G401 (cell line): Measurements from ENCODE around the gene JDP2. TPM values are rescaled to one million over a fixed set of nuclear protein-coding genes. Genes with fewer than 3 reads are reported as not detected.
A peak's percentile ranks its signal among the peaks of the same experiment; 100 is the strongest.
"Not testable (repeated sequence)": the region's sequence is repeated elsewhere in the genome, so short reads cannot be mapped to it uniquely, and the experiment has no call there.

Source experiments
- DNase-seq: peaks from one replicate; pipeline ENCODE4 v3.0.0-alpha.2; 2015; ENCODE audit warnings: low spot score
- in situ Hi-C: cut with HindIII; loops from 2 replicates; pipeline ENCODE4 v1.10.0; 2016; ENCODE audit warnings: low sequenced_read_pairs, mixed read lengths
- total RNA-seq: library from RNA; depleted of rRNA; stranded (reverse); fragments of >200 nt; shearing (Covaris generic); gene quantifications from 2 replicates; pipeline ENCODE4 v1.2.3, GENCODE V29; 2014

JDP2 gene
- total RNA-seq, 1 experiment from 2014 or later, result 37.4 TPM

- peak; percentile 49 for DNase-seq
- in situ Hi-C loops, result no loop called here
These were observed 41.9 kb downstream of the JDP2 start for GRCh38 chr14:75469606-75470237.

DNA sequence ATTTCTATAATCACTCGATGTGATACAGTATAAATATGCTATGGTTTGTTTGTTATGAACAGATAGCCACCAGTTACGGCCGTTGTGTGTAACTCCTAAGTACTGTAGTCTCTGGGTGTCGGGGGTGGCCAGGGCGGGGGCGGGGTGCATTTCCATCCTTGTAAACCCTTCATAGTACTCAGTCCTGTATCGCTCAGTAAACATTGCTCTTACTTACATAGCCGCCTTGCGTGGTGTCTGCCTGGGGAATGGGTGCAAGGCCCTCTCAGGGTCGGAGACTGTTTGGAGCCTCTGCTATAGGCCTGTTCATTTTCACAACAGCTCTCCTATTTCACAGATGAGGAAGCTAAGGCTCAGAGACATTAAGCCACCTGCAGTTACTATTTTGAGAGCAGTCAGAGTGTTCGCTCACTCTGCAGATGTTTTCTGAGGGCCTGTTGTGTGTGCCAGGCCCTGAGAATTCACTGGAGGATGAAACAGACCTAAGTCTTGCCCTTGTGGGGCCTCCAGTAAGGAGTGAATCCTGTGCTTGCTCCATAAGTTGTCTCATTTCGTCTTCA, 42.5 kb downstream of the JDP2 start:
- in situ Hi-C loops, result no loop called here
- no peak for DNase-seq

- in situ Hi-C loops, result no loop called here
- DNase-seq, result no peak
These were observed 43.2 kb downstream of the JDP2 start for GRCh38 chr14:75471059-75471458.

GRCh38 chr14:75474127-75474526, 46.3 kb downstream of the JDP2 start:
- DNase-seq, in situ Hi-C loops: not testable (repeated sequence)

DNA sequence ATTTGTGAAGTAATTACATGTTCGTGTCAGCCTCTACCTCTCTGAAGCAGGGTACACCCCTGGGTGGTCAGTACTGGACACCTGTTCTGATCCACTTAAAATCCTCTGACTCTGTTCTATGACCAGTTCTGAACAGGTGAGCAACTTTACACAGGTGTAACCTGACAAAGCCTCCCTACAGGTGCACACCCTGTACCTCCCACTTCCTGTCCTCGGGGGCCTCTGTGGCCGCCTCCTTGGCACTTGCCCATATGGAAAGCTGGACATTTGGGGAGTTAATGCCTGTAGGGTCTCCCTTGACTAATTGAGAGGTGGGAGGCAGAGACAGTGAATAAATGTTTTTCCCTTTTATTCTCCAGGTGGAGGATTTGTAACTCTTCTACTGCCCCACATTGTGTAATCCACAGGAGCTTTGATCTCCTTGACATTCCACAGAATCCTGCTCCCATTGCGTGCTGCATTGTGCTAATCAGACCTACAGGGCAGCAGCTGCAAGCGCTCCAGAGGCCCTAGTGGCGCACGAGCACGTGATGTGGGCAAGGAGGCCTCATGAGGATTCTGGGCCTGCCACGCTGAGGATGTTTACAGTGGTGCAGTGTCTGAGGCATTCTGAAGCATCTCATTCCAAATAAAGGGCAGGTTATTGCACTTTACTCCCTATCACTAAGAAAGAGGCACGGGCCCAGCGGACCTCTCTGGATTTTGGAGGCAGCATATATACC, 48.6 kb downstream of the JDP2 start:
- no peak for DNase-seq
- in situ Hi-C loops, result no loop called here

- DNase-seq, result no peak
- in situ Hi-C loops, result no loop called here
These were observed 50.1 kb downstream of the JDP2 start for GRCh38 chr14:75477881-75478280.

- no peak for DNase-seq
- in situ Hi-C loops, result no loop called here
These were observed 52.2 kb downstream of the JDP2 start for GRCh38 chr14:75479770-75480600.

DNA sequence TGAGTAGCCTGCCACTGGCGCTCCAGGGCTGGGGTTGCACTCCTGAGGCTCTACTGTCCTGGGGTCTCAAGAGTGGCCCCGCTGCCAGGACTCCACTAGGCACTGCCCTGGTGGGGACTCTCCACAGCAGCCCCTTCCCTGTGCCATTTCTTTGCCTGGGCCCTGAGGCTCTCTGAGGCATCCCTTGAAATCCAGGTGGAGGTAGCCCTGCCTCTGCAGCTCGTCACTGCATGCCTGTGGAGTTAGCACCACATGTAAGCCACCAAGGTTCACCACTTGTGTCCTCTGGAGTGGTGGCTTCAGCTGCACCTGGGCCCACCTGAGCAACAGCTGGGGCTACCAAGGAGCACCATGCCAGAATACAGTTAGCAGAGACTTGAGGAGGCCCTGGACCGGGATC, 54.5 kb downstream of the JDP2 start:
- in situ Hi-C loops, result no loop called here
- no peak for DNase-seq

GRCh38 chr14:75484711-75485429, 57.0 kb downstream of the JDP2 start:
- in situ Hi-C loops, result no loop called here
- no peak for DNase-seq

- in situ Hi-C loops, result no loop called here
These were observed 58.5 kb downstream of the JDP2 start for GRCh38 chr14:75486318-75486717.

DNA sequence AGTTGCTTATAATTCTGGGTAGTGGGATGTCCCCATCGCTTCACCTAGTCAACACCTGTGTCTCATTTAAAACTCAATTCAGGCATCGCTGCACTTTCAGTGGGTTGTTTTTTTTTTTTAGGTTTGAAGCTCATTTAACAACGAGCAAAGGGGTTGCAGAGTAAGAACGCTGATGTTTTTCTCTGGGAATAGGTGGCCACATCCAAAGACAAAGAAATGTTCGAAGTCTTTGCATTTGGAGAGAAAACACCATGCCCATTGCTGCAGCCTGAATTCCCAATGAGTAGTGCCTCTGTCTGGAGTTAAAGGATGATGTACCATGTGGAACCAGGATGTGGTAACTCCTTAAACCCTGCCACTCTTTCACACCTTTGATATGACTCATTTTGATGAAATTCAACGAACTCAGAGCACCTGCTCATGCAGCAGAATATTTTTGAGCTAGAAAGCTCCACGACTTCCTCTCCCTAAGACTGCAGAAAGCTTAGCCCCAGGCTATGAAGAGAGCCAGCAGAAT, 59.4 kb downstream of the JDP2 start:
- DNase-seq, result no peak
- in situ Hi-C loops, result no loop called here

More at GRCh38 chr14:75486318-75486717, 58.5 kb downstream of the JDP2 start:
- no peak for DNase-seq

GRCh38 chr14:75489480-75489837, 61.6 kb downstream of the JDP2 start:
- in situ Hi-C loops, result no loop called here
- DNase-seq, result no peak

DNA sequence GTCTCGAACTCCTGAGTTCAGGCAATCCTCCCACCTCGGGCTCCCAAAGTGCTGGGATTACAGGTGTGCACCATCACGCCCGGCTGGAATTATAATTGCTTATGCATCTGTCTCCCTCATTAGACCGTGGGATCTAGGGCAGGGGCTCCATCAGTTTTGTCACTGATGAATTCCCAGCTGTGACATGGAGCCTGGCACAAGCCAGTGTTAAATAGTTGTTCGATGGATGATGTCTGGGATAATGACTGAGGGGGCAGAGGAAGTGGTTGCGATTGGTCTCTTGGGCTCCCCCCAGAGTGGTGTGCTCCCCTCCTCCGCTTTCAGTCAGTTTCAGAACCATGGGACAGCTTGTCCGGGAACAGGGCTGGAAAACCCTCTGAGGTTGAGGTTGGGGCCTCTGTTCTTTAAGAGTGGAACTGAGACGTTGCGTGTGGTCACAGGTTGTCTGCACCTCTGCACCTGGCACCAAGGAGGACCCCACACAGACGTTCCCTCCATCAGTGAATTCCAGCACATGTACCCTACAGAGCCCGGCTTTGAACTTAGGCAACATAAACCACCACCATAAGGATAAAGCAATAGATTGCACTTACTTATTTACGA, 63.7 kb downstream of the JDP2 start:
- DNase-seq, result no peak
- in situ Hi-C loops, result no loop called here

DNA sequence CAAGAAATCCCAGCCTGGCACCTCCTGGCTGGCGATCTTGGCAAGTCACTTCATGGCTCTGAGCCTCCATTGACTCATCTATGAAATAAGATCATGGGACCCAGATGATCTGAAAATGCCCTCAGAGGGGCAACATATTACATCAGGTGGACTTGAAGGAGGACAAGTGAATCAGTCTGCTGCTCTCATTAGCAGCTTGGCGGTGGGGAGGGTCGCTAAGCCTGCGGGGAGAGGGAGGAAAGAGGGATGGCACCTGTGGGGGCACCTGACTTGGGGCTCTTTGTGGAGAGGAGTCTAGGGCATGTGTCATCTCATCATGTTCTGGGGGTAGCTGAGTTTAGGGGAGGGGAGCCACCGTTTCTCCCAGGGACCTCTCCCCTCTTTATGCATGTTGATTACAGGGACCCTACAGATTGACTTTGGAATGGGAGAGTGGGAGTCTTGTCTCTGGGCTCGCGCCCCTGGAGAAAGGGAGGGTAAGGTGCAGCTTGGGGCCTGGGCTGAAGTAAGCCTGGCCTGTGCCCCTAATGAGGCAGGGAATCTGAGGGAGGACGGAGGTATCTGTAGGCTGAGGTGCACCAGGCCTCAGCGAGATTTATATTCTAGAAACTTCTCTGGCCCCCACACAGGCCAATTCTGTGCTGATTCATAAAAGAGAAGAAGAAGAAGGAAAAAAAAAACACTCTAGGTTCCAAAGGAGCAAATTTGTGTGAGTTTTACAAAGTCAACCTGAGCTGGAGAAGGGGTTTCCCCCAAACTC, 65.2 kb downstream of the JDP2 start:
- in situ Hi-C loops, result no loop called here
- DNase-seq, result no peak

DNA sequence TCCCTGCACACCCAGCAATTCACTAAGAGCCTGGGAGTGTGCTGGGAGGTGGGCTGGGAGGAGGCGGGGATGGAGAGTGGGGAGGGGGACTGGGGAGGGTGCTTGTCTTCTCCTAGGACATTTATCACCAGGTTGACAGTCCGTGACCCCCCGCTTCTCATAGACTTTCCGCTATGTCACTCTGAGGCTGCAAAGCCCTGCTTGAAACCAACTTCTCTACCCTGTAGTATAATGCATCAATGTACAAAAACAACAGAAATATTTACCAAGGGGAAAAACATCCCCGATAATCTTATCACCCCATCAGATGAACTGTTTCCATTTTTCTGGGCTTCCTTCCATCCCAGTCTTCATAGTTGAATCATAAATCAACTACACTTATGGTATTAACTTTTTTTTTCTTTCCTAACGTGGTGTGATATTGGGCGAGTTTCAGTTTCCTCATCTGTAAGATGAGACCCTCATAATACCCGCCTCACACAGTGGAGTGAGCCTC, 65.8 kb downstream of the JDP2 start:
- DNase-seq, result no peak
- in situ Hi-C loops, result no loop called here

DNA sequence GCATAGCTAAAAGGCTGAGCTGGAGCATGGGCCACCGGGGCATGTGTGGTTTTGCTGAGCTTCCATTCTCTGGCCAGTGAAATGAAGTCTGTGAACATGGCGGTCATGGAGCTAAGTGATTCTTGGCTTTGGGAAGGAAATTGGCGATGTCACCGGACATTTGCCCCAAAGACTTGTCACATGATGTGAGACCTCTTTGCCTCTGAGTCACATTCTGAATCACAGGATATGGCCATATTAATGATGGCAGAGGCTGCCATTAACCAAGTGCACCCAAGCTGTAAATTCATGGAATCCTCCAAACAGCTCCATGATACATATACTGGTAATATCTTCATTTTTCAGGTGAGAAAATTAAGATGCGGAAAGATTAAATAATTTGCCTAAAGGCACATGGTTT, 67.1 kb downstream of the JDP2 start:
- in situ Hi-C loops, result no loop called here
- no peak for DNase-seq

DNA sequence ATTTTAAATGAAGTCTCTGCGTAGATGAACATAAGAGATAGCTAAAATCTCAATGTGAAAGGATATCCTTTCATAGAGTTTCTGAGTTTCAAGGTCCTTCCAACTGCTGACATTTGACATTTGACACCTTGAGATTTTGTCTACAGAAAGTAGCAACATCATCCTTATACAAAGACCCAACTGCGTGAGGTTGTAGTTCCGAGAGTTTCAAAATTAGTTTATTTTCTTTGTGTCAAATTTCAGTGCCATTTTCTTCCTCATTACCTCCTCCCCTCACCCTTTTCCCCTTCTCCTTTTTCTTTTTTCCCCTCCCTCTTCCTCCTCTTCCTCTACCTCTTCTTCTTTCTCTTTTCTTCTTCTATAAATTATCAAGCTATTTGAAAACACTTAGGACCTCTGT, 67.6 kb downstream of the JDP2 start:
- DNase-seq, result no peak
- in situ Hi-C loops, result no loop called here

- in situ Hi-C loops, result no loop called here
- no peak for DNase-seq
These were observed 68.1 kb downstream of the JDP2 start for GRCh38 chr14:75495882-75496281.
